OCI-LY1 (cell line): ENCODE results near the gene SUN1.

Experiments
- H2AFZ ChIP-seq: fragments of 200-600 bp; sonication (generic), shearing (Covaris generic); 2 replicates; pipeline ENCODE4 v1.6.0; 2014; ENCODE audit warnings: antibody characterized with exemption, mild to moderate bottlenecking, low read length
- H3F3A ChIP-seq: fragments of 200-600 bp; sonication (generic), shearing (Covaris generic); 2 replicates; pipeline ENCODE4 v1.6.0; 2014; ENCODE audit warnings: mild to moderate bottlenecking, antibody characterized with exemption, low read length, moderate library complexity; ENCODE audit not compliant: insufficient read depth
- H3K27ac ChIP-seq: fragments of 200-600 bp; sonication (generic); 2 replicates; pipeline ENCODE4 v1.5.1; 2014; ENCODE audit warnings: low read length, mixed run types, mild to moderate bottlenecking, low read depth; ENCODE audit not compliant: poor library complexity, severe bottlenecking
- H3K27me3 ChIP-seq: fragments of 200-600 bp; sonication (generic); 2 replicates; pipeline ENCODE4 v1.6.0; 2014; ENCODE audit warnings: antibody characterized with exemption, mild to moderate bottlenecking, low read length, moderate library complexity; ENCODE audit not compliant: insufficient read depth
- H3K36me3 ChIP-seq: fragments of 200-600 bp; sonication (generic); 2 replicates; pipeline ENCODE4 v1.6.1; 2014; ENCODE audit warnings: mild to moderate bottlenecking, antibody characterized with exemption, low read length, moderate library complexity, mixed read lengths; ENCODE audit not compliant: insufficient read depth
- H3K4me1 ChIP-seq: fragments of 200-600 bp; sonication (generic); 2 replicates; pipeline ENCODE4 v1.5.1; 2014; ENCODE audit warnings: mild to moderate bottlenecking, low read length, moderate library complexity; ENCODE audit not compliant: insufficient read depth, severe bottlenecking
- H3K4me2 ChIP-seq: fragments of 200-600 bp; sonication (generic), shearing (Covaris generic); 2 replicates; pipeline ENCODE4 v1.6.1; 2014; ENCODE audit warnings: low read length
- H3K4me3 ChIP-seq: fragments of 200-600 bp; sonication (generic); 2 replicates; pipeline ENCODE4 v1.5.1; 2014; ENCODE audit warnings: low read length, low read depth, mild to moderate bottlenecking, mixed read lengths; ENCODE audit not compliant: poor library complexity, severe bottlenecking
- H3K79me2 ChIP-seq: fragments of 200-600 bp; shearing (Covaris generic); 2 replicates; pipeline ENCODE4 v1.6.1; 2016; ENCODE audit warnings: mixed run types, low read length, mixed read lengths; ENCODE audit not compliant: insufficient read depth
- H3K9ac ChIP-seq: fragments of 200-600 bp; sonication (generic), shearing (Covaris generic); 2 replicates; pipeline ENCODE4 v1.6.1; 2014; ENCODE audit warnings: mild to moderate bottlenecking, low read length, mixed read lengths
- H3K9me2 ChIP-seq: fragments of 200-600 bp; sonication (generic), shearing (Covaris generic); 2 replicates; pipeline ENCODE4 v1.6.1; 2014; ENCODE audit warnings: low read depth, mild to moderate bottlenecking, low read length, mixed read lengths
- H3K9me3 ChIP-seq: fragments of 200-600 bp; shearing (Covaris generic); 2 replicates; pipeline ENCODE4 v1.6.1; 2014; ENCODE audit warnings: low read length, mixed read lengths
- H4K20me1 ChIP-seq: fragments of 200-600 bp; sonication (generic), shearing (Covaris generic); 2 replicates; pipeline ENCODE4 v1.6.0; 2016; ENCODE audit warnings: mild to moderate bottlenecking, low read length; ENCODE audit not compliant: insufficient read depth
- EZH2 ChIP-seq: fragments of 200-600 bp; sonication (generic), shearing (Covaris generic); IDR thresholded peaks from 2 replicates; pipeline ENCODE4 v1.8.0; 2017; ENCODE audit warnings: borderline replicate concordance, mixed run types, mild to moderate bottlenecking, antibody characterized with exemption, low read length, moderate library complexity, mixed read lengths
- TF ChIP-seq, protein P1 (sequence below): fragments of 200-600 bp; sonication (generic), shearing (Covaris generic); IDR thresholded peaks from 2 replicates; pipeline ENCODE4 v1.5.1; 2017; ENCODE audit warnings: mild to moderate bottlenecking, antibody characterized with exemption, low read length, moderate library complexity, mixed read lengths

The SUN1 gene

GRCh38 chr7:883055-884021 is 51.1 kb downstream of the SUN1 start:
- H3K9me3 ChIP-seq: no peaks in the 10 kb centered on the region
- H4K20me1 ChIP-seq: no peaks in the 10 kb centered on the region

DNA sequence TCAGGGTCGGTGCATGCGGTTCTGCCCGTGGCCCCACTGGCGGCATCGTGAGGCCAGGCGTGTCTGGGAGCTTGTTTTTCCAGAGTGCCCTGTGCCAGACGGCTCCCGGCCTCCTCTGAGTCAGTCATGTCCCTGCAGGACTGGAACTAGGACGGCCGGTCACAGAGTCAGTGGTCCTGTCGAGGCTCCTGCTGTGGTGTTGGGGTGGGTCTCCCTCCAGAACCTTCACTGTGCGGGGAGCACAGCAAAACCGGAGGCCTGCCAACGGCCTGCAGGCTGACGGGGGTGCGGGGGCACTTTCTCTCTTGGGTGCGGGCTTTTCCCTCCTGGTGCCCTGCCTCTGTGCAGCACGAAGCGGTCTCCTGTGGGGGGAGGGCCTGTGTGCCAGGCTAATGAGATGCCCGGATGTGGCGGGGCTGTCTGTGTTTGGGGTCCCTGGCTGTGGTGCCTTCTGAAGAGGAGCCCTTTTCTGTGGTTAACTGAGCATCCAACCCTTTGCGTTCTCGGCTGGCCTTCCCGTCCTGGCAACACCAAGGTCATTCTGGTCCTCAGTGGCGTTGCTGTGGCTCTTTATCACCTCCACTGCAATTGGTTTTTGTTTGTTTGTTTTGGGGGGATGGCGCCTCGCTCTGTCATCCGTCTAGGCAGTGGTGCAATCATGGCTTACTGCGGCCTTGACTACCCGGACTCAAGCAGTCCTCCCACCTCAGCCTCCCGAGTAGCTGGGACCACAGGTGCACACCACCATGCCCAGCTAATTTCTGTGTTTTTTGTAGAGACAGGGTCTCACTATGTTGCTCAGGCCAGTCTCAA is 52.1 kb downstream of the SUN1 start:
- Histone ChIP-seq H3K27me3 (no peaks in the 10 kb centered on the region), H3K79me2 (peaks cover 16% of the 10 kb centered on the region), H4K20me1 (no peaks in the 10 kb centered on the region), H3K9ac (no peak overlapping the region), H3K9me2 (no peaks in the 10 kb centered on the region), H3K9me3 (no peaks in the 10 kb centered on the region), H3K27ac (no peak overlapping the region), H2AFZ (no peak overlapping the region), H3K4me3 (no peak overlapping the region), H3K4me2 (no peak overlapping the region), H3K36me3 (peaks cover 23% of the 10 kb centered on the region), H3K4me1 (no peaks in the 10 kb centered on the region), H3F3A (no peaks in the 10 kb centered on the region)
- TF ChIP-seq, protein P1, sequence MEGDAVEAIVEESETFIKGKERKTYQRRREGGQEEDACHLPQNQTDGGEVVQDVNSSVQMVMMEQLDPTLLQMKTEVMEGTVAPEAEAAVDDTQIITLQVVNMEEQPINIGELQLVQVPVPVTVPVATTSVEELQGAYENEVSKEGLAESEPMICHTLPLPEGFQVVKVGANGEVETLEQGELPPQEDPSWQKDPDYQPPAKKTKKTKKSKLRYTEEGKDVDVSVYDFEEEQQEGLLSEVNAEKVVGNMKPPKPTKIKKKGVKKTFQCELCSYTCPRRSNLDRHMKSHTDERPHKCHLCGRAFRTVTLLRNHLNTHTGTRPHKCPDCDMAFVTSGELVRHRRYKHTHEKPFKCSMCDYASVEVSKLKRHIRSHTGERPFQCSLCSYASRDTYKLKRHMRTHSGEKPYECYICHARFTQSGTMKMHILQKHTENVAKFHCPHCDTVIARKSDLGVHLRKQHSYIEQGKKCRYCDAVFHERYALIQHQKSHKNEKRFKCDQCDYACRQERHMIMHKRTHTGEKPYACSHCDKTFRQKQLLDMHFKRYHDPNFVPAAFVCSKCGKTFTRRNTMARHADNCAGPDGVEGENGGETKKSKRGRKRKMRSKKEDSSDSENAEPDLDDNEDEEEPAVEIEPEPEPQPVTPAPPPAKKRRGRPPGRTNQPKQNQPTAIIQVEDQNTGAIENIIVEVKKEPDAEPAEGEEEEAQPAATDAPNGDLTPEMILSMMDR: no peak
- TF ChIP-seq EZH2: no peak

More at GRCh38 chr7:883055-884021, 51.1 kb downstream of the SUN1 start:
- Histone ChIP-seq H3K27ac (no peak overlapping the region), H3K4me3 (no peak overlapping the region), H3K27me3 (no peaks in the 10 kb centered on the region), H3F3A (no peaks in the 10 kb centered on the region), H3K4me1 (peaks cover 4% of the 10 kb centered on the region), H3K4me2 (no peak overlapping the region), H2AFZ (no peak overlapping the region), H3K79me2 (peaks cover 26% of the 10 kb centered on the region), H3K36me3 (peaks cover 29% of the 10 kb centered on the region), H3K9me2 (no peaks in the 10 kb centered on the region), H3K9ac (no peak overlapping the region)
- TF ChIP-seq, protein P1: no peak

GRCh38 chr7:885261-885892 is 53.1 kb downstream of the SUN1 start:
- H4K20me1 ChIP-seq: no peaks in the 10 kb centered on the region
- no peak overlapping the region for H3K9ac ChIP-seq

More at GRCh38 chr7:885261-885892, 53.1 kb downstream of the SUN1 start:
- Histone ChIP-seq H3K4me2 (no peak overlapping the region), H3K36me3 (peaks cover 21% of the 10 kb centered on the region; the same call in 1 of the 2 replicates), H3K27ac (no peak overlapping the region), H3K4me1 (no peaks in the 10 kb centered on the region), H3K9me2 (no peaks in the 10 kb centered on the region), H3K4me3 (no peak overlapping the region), H2AFZ (no peak overlapping the region), H3F3A (no peaks in the 10 kb centered on the region), H3K79me2 (peaks cover 11% of the 10 kb centered on the region), H3K9me3 (no peaks in the 10 kb centered on the region), H3K27me3 (no peaks in the 10 kb centered on the region)
- no peak for TF ChIP-seq EZH2
